GM19240 (cell line): ENCODE data around the gene USP6NL.

ENCODE experiments used
- DNase-seq: peaks from one replicate; pipeline ENCODE4 v3.0.0; 2011; ENCODE audit warnings: low spot score; ENCODE audit not compliant: insufficient read length

USP6NL gene

GRCh38 chr10:11429439-11430052, 181.9 kb downstream of the USP6NL start:
- no peak for DNase-seq

GRCh38 chr10:11425676-11426075, 185.8 kb downstream of the USP6NL start:
- no peak for DNase-seq

- DNase-seq = no peak
Observed at GRCh38 chr10:11425296-11425610, 186.2 kb downstream of the USP6NL start.

- no peak for DNase-seq
Observed at GRCh38 chr10:11424456-11425295, 186.8 kb downstream of the USP6NL start.

GRCh38 chr10:11416974-11417373, 194.5 kb downstream of the USP6NL start:
- no peak for DNase-seq

- DNase-seq = no peak
Observed at GRCh38 chr10:11415095-11415494, 196.4 kb downstream of the USP6NL start.

GRCh38 chr10:11414314-11415038, 197.0 kb downstream of the USP6NL start:
- DNase-seq = no peak

- DNase-seq = no peak
Observed at GRCh38 chr10:11411926-11412545, 199.4 kb downstream of the USP6NL start.

- no peak for DNase-seq
Observed at GRCh38 chr10:11409357-11409756, 202.1 kb downstream of the USP6NL start.

- DNase-seq = no peak
Observed at GRCh38 chr10:11407939-11408338, 203.5 kb downstream of the USP6NL start.

GRCh38 chr10:11406746-11407145, 204.7 kb downstream of the USP6NL start:
- DNase-seq = no peak

- no peak for DNase-seq
Observed at GRCh38 chr10:11404901-11405300, 206.5 kb downstream of the USP6NL start.
